ENCODE measurements around the gene ZRANB2.

ZRANB2 gene

DNA sequence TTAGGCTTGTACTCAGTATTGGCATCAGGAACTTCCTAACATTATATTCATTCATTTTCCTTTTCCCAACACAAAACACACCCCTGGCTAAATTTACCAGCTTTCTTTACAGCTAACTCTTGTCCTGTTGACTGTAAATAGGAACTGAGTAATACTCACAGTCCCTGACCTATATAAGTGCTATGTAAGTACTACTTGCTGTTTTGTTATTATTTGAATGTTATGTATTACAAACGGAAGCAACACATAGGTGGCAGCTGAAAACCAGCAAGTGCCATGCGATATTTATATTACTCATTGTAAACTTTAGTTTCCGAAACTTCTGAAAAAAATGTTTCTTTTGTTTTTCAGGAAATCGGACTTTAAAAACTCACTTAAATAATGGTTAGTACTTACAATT is 54.7 kb downstream of the ZRANB2 start:
- no peak for DNase-seq

DNA sequence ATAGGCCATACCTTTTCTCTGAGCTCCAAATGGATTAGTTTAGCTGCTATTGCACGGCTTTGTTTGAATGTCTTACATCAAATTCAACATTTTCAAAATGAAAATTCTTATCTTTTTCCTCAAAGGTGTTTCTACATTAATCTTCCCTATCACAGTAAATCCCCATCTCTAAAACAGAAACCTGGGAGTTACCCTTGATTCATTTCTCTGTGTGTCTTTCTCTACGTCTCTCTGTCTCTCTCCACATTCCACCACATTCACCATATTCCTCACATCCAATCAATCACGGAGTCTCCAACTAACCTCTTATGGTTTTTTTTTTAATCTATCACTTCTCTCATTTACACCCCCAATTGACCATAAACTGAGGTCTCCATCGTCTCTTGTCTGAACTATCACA is 57.3 kb downstream of the ZRANB2 start:
- no peak for DNase-seq

DNA sequence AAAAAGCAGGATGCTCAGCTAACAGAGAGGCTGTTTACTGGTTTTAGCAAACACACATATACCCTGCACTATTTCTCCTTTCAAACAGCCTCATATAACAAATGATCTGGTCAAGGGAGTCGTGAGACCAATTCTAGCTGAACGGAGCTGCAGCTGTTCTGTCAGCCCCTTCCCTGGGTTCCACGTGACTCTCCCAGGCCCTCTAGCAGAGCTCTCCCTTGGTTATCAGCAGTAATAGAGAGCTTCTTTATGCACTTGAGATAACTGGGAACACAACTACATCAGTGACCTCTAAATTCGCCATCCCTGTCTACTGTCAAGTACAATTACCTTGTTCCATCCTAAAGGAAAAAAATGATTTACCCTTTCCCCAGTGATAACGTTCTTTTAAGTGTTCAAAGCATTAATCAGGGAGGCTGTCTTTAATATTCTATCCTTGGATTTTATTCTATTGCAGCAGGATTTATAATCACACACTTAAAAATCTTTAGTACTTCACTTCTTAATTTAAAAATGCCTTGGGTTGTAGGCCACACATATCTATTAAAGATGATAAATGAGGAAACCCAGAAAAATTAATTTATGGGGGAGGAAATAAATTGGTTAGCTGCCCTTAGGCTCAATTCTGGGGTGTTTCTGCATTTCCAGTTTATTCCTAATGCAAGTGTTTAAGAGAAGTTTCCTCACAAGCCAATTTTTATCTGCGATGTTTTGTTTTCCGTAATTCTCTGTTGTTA is 61.4 kb downstream of the ZRANB2 start:
- peak in 1 of 2 donors; percentile 7 for DNase-seq

DNA sequence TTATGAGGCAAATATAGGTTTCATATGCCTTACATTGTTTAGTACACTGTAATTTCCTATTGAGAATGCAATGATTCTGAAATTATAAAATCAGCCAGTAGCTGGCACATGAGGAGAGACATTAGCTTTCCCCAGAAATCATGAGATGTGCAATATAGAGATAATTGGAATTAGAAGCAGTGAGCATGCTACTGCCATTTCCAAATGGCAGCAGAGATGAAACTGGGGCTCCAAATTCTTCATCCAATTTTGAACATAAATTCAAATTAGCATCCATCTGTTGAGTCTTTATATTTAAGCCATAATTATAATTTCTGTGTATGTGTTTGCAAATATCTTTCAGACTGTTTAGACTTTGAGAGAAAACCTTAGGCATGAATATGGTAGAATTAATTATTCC is 62.0 kb downstream of the ZRANB2 start:
- DNase-seq = no peak

DNA sequence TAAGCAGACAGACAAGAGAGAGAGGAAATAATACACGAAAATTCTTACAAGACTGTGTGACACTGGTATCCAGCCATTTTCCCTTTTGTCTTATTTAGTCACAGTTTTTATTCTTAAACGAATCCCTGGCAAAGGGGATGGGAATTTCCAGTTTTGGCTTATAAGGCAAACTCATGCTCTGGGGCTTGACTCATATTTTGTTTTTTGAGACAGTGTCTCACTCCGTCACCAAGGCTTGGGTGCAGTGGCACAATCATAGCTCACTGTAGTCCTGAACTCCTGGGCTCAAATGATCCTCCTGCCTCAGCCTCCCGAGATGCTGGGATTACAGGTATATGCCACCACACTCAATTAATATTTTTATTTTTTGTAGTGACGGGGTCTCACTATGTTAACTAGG is 65.1 kb downstream of the ZRANB2 start:
- no peak for DNase-seq

DNA sequence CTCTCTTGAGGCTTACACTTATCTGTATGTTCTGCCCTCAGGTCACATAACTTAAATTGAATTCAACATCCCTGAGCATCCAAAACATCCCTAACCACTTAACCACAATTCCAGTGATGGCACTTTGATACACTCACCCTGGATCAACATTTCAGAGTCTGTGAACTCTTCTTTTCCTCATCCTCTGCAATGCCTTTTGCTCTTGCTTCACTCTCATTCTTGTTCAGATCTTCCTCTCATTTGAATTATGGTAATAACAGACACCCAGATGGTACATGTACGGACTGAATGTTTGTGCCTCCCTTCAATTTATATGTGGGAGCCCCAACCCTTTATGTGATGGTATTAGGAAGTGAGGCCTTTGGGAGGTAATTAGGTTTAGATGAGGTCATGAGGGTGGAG is 66.7 kb downstream of the ZRANB2 start:
- no peak for DNase-seq

All from hippocampal formation (tissue), 2 donors.